Stimulated activated CD8-positive, alpha-beta memory T cell treated with anti-CD3 and anti-CD28 coated beads, Interleukin-15, amount 100 ng/mL, for 1 hour (primary cell): Measurements from ENCODE around the gene ZWILCH.
A peak's percentile ranks its signal among the peaks of the same experiment; 100 is the strongest.
"Not testable (repeated sequence)": the region's sequence is repeated elsewhere in the genome, so short reads cannot be mapped to it uniquely, and the experiment has no call there.

Experiments
- DNase-seq: peaks from one replicate; pipeline ENCODE4 v3.0.0-alpha.2; 2020; ENCODE audit warnings: low read depth

Gene ZWILCH

GRCh38 chr15:66504563-66505429 lies at the start of gene ZWILCH, which contains the start of gene RPL4:
Gene ZWILCH (plus strand): TSS chr15:66505326. CDS start chr15:66505339, 13 bp downstream.
Gene RPL4 (minus strand): TSS chr15:66504855. CDS start chr15:66504790, 65 bp downstream.
- DNase-seq = peak; percentile 56

GRCh38 chr15:66456211-66456610 lies 48.9 kb upstream of the ZWILCH start:
- no peak for DNase-seq

GRCh38 chr15:66459818-66460615 lies 45.1 kb upstream of the ZWILCH start:
- DNase-seq = no peak

- DNase-seq = not testable (repeated sequence)
Observed at GRCh38 chr15:66461294-66461693, 43.8 kb upstream of the ZWILCH start.

GRCh38 chr15:66461917-66462316 lies 43.2 kb upstream of the ZWILCH start:
- no peak for DNase-seq

- DNase-seq = no peak
Observed at GRCh38 chr15:66462627-66463026, 42.5 kb upstream of the ZWILCH start.

- DNase-seq = not testable (repeated sequence)
Observed at GRCh38 chr15:66465294-66465693, 39.8 kb upstream of the ZWILCH start.

- DNase-seq = not testable (repeated sequence)
Observed at GRCh38 chr15:66467162-66468040, 37.7 kb upstream of the ZWILCH start.

- not testable (repeated sequence) for DNase-seq
Observed at GRCh38 chr15:66470825-66471224, 34.3 kb upstream of the ZWILCH start.

- DNase-seq = no peak
Observed at GRCh38 chr15:66472176-66472999, 32.7 kb upstream of the ZWILCH start.

- no peak for DNase-seq
Observed at GRCh38 chr15:66474135-66474534, 31.0 kb upstream of the ZWILCH start.

GRCh38 chr15:66474963-66475362 lies 30.2 kb upstream of the ZWILCH start:
- DNase-seq = no peak

GRCh38 chr15:66476535-66476934 lies 28.6 kb upstream of the ZWILCH start:
- no peak for DNase-seq

GRCh38 chr15:66477011-66477410 lies 28.1 kb upstream of the ZWILCH start:
- no peak for DNase-seq

- no peak for DNase-seq
Observed at GRCh38 chr15:66480267-66480666, 24.9 kb upstream of the ZWILCH start.

- DNase-seq = no peak
Observed at GRCh38 chr15:66481107-66481856, 23.8 kb upstream of the ZWILCH start.

- DNase-seq = no peak
Observed at GRCh38 chr15:66482539-66482938, 22.6 kb upstream of the ZWILCH start.

GRCh38 chr15:66483131-66483566 lies 22.0 kb upstream of the ZWILCH start:
- no peak for DNase-seq

GRCh38 chr15:66484539-66485112 lies 20.5 kb upstream of the ZWILCH start:
- DNase-seq = no peak

- no peak for DNase-seq
Observed at GRCh38 chr15:66486887-66487286, 18.2 kb upstream of the ZWILCH start.
